ENCODE results near the gene TMEM131.
"Not testable (repeated sequence)": the region's sequence is repeated elsewhere in the genome, so short reads cannot be mapped to it uniquely, and the experiment has no call there.

Gene TMEM131

GRCh38 chr2:97911206-97911921, 84.4 kb downstream of the TMEM131 start:
- DNase-seq (ENCODE audit: low spot score) = no peak

- no peak for DNase-seq (ENCODE audit: low spot score)
Measured at GRCh38 chr2:97910403-97911205, 85.1 kb downstream of the TMEM131 start.

- no peak for DNase-seq (ENCODE audit: low spot score)
Measured at GRCh38 chr2:97908208-97908676, 87.5 kb downstream of the TMEM131 start.

- DNase-seq (ENCODE audit: low spot score) = no peak
Measured at GRCh38 chr2:97907369-97908100, 88.2 kb downstream of the TMEM131 start.

GRCh38 chr2:97906307-97906706, 89.4 kb downstream of the TMEM131 start:
- DNase-seq (ENCODE audit: low spot score) = no peak

- no peak for DNase-seq (ENCODE audit: low spot score)
Measured at GRCh38 chr2:97905294-97905693, 90.5 kb downstream of the TMEM131 start.

- no peak for DNase-seq (ENCODE audit: low spot score)
Measured at GRCh38 chr2:97901862-97902261, 93.9 kb downstream of the TMEM131 start.

- no peak for DNase-seq (ENCODE audit: low spot score)
Measured at GRCh38 chr2:97900806-97901205, 94.9 kb downstream of the TMEM131 start.

GRCh38 chr2:97893042-97893441, 102.7 kb downstream of the TMEM131 start:
- not testable (repeated sequence) for DNase-seq (ENCODE audit: low spot score)

GRCh38 chr2:97891611-97892010, 104.1 kb downstream of the TMEM131 start:
- no peak for DNase-seq (ENCODE audit: low spot score)

- DNase-seq (ENCODE audit: low spot score) = no peak
Measured at GRCh38 chr2:97889156-97889555, 106.6 kb downstream of the TMEM131 start.

GRCh38 chr2:97885841-97886240, 109.9 kb downstream of the TMEM131 start:
- DNase-seq (ENCODE audit: low spot score) = no peak

- DNase-seq (ENCODE audit: low spot score) = no peak
Measured at GRCh38 chr2:97880334-97880733, 115.4 kb downstream of the TMEM131 start.

- DNase-seq (ENCODE audit: low spot score) = no peak
Measured at GRCh38 chr2:97878865-97879264, 116.9 kb downstream of the TMEM131 start.

- not testable (repeated sequence) for DNase-seq (ENCODE audit: low spot score)
Measured at GRCh38 chr2:97878317-97878716, 117.4 kb downstream of the TMEM131 start.

GRCh38 chr2:97871096-97871780, 124.5 kb downstream of the TMEM131 start:
- DNase-seq (ENCODE audit: low spot score) = no peak

GRCh38 chr2:97870396-97870843, 125.3 kb downstream of the TMEM131 start:
- DNase-seq (ENCODE audit: low spot score) = no peak

- DNase-seq (ENCODE audit: low spot score) = no peak
Measured at GRCh38 chr2:97869722-97870346, 125.9 kb downstream of the TMEM131 start.

GRCh38 chr2:97868986-97869721, 126.6 kb downstream of the TMEM131 start:
- DNase-seq (ENCODE audit: low spot score) = no peak

GRCh38 chr2:97863829-97864228, 131.9 kb downstream of the TMEM131 start:
- no peak for DNase-seq (ENCODE audit: low spot score)

- DNase-seq (ENCODE audit: low spot score) = no peak
Measured at GRCh38 chr2:97861177-97861576, 134.6 kb downstream of the TMEM131 start.
